HL-60 (cell line): ENCODE data around the gene MYO7A.
A peak's percentile ranks its signal among the peaks of the same experiment; 100 is the strongest.

ENCODE experiments used
- DNase-seq, 2 experiments: peaks; one replicate each; pipeline ENCODE4 v3.0.0-alpha.2; 2010 to 2020; ENCODE audit warnings: low read depth in 1 of 2, low spot score in 1 of 2
- H3K27ac ChIP-seq: fragments of 250-450 bp; sonication (Bioruptor Pico); replicated peaks from 2 replicates; pipeline ENCODE4 v1.5.1; 2020; ENCODE audit warnings: mild to moderate bottlenecking, moderate library complexity
- H3K27me3 ChIP-seq: fragments of 250-450 bp; sonication (Bioruptor Pico); 2 replicates; pipeline ENCODE4 v1.5.1; 2021; ENCODE audit warnings: mild to moderate bottlenecking, moderate library complexity; ENCODE audit not compliant: insufficient read depth, poor library complexity, severe bottlenecking
- H3K4me3 ChIP-seq: replicated peaks from 2 replicates; pipeline ENCODE4 v1.5.1; 2011; ENCODE audit warnings: mild to moderate bottlenecking, control low read depth, low read length; ENCODE audit not compliant: insufficient read depth
- CTCF ChIP-seq: IDR thresholded peaks from one replicate; pipeline ENCODE4 v1.5.1; 2011; ENCODE audit warnings: low read length, control low read depth, inconsistent platforms; ENCODE audit not compliant: insufficient read depth
- GABPA ChIP-seq: IDR thresholded peaks from 2 replicates; pipeline ENCODE4 v1.6.1; 2012; ENCODE audit warnings: low read depth
- POLR2AphosphoS5 ChIP-seq: IDR thresholded peaks from 2 replicates; pipeline ENCODE4 v1.6.1; 2012; ENCODE audit warnings: low read depth
- REST ChIP-seq: IDR thresholded peaks from 2 replicates; pipeline ENCODE4 v1.6.1; 2012; ENCODE audit warnings: low read depth; ENCODE audit not compliant: insufficient replicate concordance
- SPI1 ChIP-seq: IDR thresholded peaks from 2 replicates; pipeline ENCODE4 v1.6.1; 2012; ENCODE audit warnings: low read depth, mild to moderate bottlenecking, borderline replicate concordance

Gene MYO7A

GRCh38 chr11:77193167-77193566 is 65.1 kb downstream of the MYO7A start:
- Histone ChIP-seq H3K4me3 (no peak overlapping the region), H3K27me3 (no peaks in the 10 kb centered on the region), H3K27ac (no peak overlapping the region)
- TF ChIP-seq POLR2AphosphoS5 (no peak), REST (no peak), SPI1 (no peak), CTCF (no peak), GABPA (no peak)
- DNase-seq, result no peak

GRCh38 chr11:77193911-77194830 is 66.1 kb downstream of the MYO7A start:
- no peak overlapping the region for H3K4me3 ChIP-seq
- DNase-seq, result peak in 1 of 2 experiments; percentile 45
- no peak overlapping the region for H3K27ac ChIP-seq
- H3K27me3 ChIP-seq, result no peaks in the 10 kb centered on the region
- TF ChIP-seq REST (no peak), SPI1 (peak; percentile 87)

- Histone ChIP-seq H3K27me3 (no peaks in the 10 kb centered on the region), H3K4me3 (no peak overlapping the region), H3K27ac (no peak overlapping the region)
- no peak for TF ChIP-seq GABPA
- TF ChIP-seq CTCF, result no peak
- no peak for TF ChIP-seq SPI1
- no peak for TF ChIP-seq POLR2AphosphoS5
- TF ChIP-seq REST, result no peak
- DNase-seq, result no peak
Observed at GRCh38 chr11:77195071-77195755, 67.2 kb downstream of the MYO7A start.
